ENCODE results near the gene RIN1. TPM values are rescaled to one million over a fixed set of nuclear protein-coding genes. Genes with fewer than 3 reads are reported as not detected.
A peak's percentile ranks its signal among the peaks of the same experiment; 100 is the strongest.

The RIN1 gene
- polyA plus RNA-seq, 1 of the 3 experiments (the other 2 are of a cell fraction): 16.9 TPM

DNA sequence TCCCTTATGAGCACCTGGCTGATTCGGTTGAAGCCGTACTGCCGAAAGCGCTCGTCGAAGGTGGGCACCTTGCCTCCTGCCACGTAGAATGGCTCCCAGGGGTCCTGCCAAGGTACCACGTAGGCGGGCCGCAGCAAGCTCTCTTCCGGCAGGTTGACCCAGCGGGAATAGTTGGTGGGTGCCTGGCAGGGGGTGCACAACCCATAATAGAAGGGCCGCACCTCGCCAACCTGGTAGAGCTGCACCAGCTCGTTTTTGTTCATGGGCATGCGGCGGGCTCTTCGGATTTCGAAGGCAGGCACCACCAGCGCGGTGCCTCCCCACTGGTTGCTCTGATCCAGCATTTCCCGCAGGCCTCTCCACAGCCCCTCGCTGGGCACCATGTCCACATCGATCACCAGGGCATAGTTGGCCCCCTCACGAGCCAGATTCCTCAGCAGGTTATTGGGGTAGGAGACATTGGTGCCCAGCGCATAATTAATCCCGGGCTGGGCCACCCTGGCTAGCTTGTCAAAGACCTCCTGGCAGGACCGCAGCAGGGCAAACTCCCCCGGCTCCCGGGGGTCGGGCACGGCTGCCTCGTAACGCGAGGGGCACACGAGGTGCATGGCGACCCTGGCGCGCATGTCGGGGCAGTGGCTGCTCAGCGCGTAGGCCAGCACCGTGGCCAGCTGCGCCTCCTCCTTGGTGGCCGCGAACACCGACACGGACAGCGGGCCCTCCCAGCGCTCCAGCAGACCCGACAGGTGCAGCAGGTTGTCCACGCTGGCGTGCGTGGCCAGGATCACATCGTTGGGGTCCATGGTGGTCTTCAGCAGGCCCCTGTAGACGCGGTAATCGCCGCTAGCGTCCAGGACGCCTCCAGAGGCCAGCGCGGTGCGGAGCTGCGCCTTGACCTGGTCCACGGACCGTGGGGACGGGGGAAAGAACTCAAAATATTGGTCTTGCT lies 10.5 kb upstream of the RIN1 start:
- Histone ChIP-seq H3K36me3 (replicated peaks in 1 of 2; ENCODE audit: control insufficient read depth in 1 of 2, insufficient read depth in 2 of 2, low read length in 1 of 2) (peaks cover 0 to 9% of the 10 kb centered on the region in 2 experiments), H3K27me3 (ENCODE audit: insufficient read depth) (no peaks in the 10 kb centered on the region), H3K4me2 (peak overlapping the region; percentile 96), H4K20me1 (ENCODE audit: insufficient read depth) (no peaks in the 10 kb centered on the region), H3K9ac (peak overlapping the region; percentile 83), H3K9me2 (no peaks in the 10 kb centered on the region), H3F3A (replicated peaks; ENCODE audit: insufficient read depth) (peaks cover 19% of the 10 kb centered on the region), H3K27ac (ENCODE audit: low read depth in 2 of 2, low read length in 1 of 2) (peak overlapping the region; percentile 41 to 88), H3K9me3 (no peaks in the 10 kb centered on the region), H2AFZ (ENCODE audit: low read depth) (peak overlapping the region; percentile 67; the same call in 1 of the 2 replicates), H3K4me3 (ENCODE audit: low read depth in 2 of 2, low read length in 1 of 2) (peak overlapping the region; percentile 65 to 80), H3K4me1 (ENCODE audit: control insufficient read depth in 1 of 2, insufficient read depth in 2 of 2, low read depth in 1 of 2, low read length in 1 of 2) (peaks cover 24 to 37% of the 10 kb centered on the region in 2 experiments; a peak in 3 of 4 replicates), H3K79me2 (ENCODE audit: insufficient read depth) (peaks cover 27% of the 10 kb centered on the region)
- DNase-seq: peak; percentile 55
- no peak for TF ChIP-seq SMC3 (IDR thresholded peaks at IDR 0.05; ENCODE audit: low read depth, low read length)
- TF ChIP-seq MXI1 (IDR thresholded peaks at IDR 0.05; ENCODE audit: low read depth, low read length): 0 out of 2 replicates have a peak, but pooled peaks have one; percentile 11
- TF ChIP-seq, protein P1, sequence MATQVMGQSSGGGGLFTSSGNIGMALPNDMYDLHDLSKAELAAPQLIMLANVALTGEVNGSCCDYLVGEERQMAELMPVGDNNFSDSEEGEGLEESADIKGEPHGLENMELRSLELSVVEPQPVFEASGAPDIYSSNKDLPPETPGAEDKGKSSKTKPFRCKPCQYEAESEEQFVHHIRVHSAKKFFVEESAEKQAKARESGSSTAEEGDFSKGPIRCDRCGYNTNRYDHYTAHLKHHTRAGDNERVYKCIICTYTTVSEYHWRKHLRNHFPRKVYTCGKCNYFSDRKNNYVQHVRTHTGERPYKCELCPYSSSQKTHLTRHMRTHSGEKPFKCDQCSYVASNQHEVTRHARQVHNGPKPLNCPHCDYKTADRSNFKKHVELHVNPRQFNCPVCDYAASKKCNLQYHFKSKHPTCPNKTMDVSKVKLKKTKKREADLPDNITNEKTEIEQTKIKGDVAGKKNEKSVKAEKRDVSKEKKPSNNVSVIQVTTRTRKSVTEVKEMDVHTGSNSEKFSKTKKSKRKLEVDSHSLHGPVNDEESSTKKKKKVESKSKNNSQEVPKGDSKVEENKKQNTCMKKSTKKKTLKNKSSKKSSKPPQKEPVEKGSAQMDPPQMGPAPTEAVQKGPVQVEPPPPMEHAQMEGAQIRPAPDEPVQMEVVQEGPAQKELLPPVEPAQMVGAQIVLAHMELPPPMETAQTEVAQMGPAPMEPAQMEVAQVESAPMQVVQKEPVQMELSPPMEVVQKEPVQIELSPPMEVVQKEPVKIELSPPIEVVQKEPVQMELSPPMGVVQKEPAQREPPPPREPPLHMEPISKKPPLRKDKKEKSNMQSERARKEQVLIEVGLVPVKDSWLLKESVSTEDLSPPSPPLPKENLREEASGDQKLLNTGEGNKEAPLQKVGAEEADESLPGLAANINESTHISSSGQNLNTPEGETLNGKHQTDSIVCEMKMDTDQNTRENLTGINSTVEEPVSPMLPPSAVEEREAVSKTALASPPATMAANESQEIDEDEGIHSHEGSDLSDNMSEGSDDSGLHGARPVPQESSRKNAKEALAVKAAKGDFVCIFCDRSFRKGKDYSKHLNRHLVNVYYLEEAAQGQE (IDR thresholded peaks at IDR 0.05; ENCODE audit: low read depth, low read length): 0 out of 2 replicates have a peak, but pooled peaks have one; percentile 12
- POLR2A ChIA-PET: interaction anchor here (0.6 to 3.8 kb wide), 2 partner anchors 23 to 34 kb away, joined by 3 to 19 read pairs; no protein-coding TSS in a partner anchor
- CTCF ChIA-PET: interaction anchor here (1.2 to 6.6 kb wide), 7 partner anchors 9 to 64 kb away, joined by 3 to 62 read pairs (median 16); partner anchors contain the start of gene RIN1
- WGBS (ENCODE audit: low lambda C conversion rate): 55% methylated on average over 22 of the region's 68 CpGs

DNA sequence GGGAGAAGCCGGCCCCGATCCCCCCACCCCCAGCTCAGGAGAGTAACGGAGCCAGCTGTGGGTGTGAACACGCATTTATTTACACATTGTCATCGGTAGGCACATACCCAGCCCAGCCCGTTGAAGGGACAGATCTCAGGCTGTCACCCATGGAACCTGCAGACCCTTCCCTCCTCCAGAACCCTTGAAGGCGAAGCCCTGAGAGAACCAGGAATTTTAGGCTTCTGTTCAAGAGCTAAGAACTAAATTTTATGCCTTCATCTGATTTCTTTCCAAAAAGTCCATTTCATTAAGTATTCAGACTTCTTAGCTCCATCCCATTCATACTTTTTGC lies 9.0 kb upstream of the RIN1 start:
- 0% methylated on average over 3 of the region's 7 CpGs for WGBS (ENCODE audit: low lambda C conversion rate)
- no peak for DNase-seq
- TF ChIP-seq NRF1 (IDR thresholded peaks at IDR 0.05; ENCODE audit: low read depth, low read length) (no peak), MEF2A (IDR thresholded peaks at IDR 0.05; ENCODE audit: borderline replicate concordance, low read depth) (no peak), ELF1 (IDR thresholded peaks at IDR 0.05) (no peak), FOXM1 (IDR thresholded peaks at IDR 0.05; ENCODE audit: low read depth) (no peak), JUND (IDR thresholded peaks at IDR 0.05) (no peak), RCOR1 (IDR thresholded peaks at IDR 0.05; ENCODE audit: low read length) (no peak; the same call in 1 of the 2 replicates), EP300 (IDR thresholded peaks at IDR 0.05; ENCODE audit: borderline replicate concordance in 1 of 2, low read depth in 1 of 2, low read length in 1 of 2) (no peak), TCF12 (IDR thresholded peaks at IDR 0.05) (no peak), SMC3 (IDR thresholded peaks at IDR 0.05; ENCODE audit: low read depth, low read length) (no peak), GATA2 (CRISPR knock-in tag; IDR thresholded peaks at IDR 0.05) (no peak), MXI1 (IDR thresholded peaks at IDR 0.05; ENCODE audit: low read depth, low read length) (no peak)
- TF ChIP-seq, protein P2, sequence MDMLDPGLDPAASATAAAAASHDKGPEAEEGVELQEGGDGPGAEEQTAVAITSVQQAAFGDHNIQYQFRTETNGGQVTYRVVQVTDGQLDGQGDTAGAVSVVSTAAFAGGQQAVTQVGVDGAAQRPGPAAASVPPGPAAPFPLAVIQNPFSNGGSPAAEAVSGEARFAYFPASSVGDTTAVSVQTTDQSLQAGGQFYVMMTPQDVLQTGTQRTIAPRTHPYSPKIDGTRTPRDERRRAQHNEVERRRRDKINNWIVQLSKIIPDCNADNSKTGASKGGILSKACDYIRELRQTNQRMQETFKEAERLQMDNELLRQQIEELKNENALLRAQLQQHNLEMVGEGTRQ (IDR thresholded peaks at IDR 0.05; ENCODE audit: borderline replicate concordance, low read depth, low read length): no peak
- TF ChIP-seq, protein P3, sequence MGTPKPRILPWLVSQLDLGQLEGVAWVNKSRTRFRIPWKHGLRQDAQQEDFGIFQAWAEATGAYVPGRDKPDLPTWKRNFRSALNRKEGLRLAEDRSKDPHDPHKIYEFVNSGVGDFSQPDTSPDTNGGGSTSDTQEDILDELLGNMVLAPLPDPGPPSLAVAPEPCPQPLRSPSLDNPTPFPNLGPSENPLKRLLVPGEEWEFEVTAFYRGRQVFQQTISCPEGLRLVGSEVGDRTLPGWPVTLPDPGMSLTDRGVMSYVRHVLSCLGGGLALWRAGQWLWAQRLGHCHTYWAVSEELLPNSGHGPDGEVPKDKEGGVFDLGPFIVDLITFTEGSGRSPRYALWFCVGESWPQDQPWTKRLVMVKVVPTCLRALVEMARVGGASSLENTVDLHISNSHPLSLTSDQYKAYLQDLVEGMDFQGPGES (IDR thresholded peaks at IDR 0.05; ENCODE audit: low read depth, low read length): no peak
- TF ChIP-seq, protein P1 (IDR thresholded peaks at IDR 0.05; ENCODE audit: low read depth, low read length): no peak
- Histone ChIP-seq H2AFZ (ENCODE audit: low read depth) (peak overlapping the region; percentile 94), H3K27ac (ENCODE audit: low read depth in 2 of 2, low read length in 1 of 2) (peak overlapping the region; percentile 72 to 85), H3K9me3 (no peaks in the 10 kb centered on the region), H3K4me2 (peak overlapping the region; percentile 96), H3K4me1 (ENCODE audit: control insufficient read depth in 1 of 2, insufficient read depth in 2 of 2, low read depth in 1 of 2, low read length in 1 of 2) (peaks cover 24 to 37% of the 10 kb centered on the region in 2 experiments; a peak in 3 of 4 replicates), H3K27me3 (ENCODE audit: insufficient read depth) (no peaks in the 10 kb centered on the region), H3K79me2 (ENCODE audit: insufficient read depth) (peaks cover 27% of the 10 kb centered on the region), H4K20me1 (ENCODE audit: insufficient read depth) (no peaks in the 10 kb centered on the region), H3K4me3 (ENCODE audit: low read depth in 2 of 2, low read length in 1 of 2) (peak overlapping the region; percentile 95 to 96), H3K9me2 (no peaks in the 10 kb centered on the region), H3F3A (replicated peaks; ENCODE audit: insufficient read depth) (peaks cover 14% of the 10 kb centered on the region), H3K36me3 (replicated peaks in 1 of 2; ENCODE audit: control insufficient read depth in 1 of 2, insufficient read depth in 2 of 2, low read length in 1 of 2) (peaks cover 3 to 19% of the 10 kb centered on the region in 2 experiments), H3K9ac (peak overlapping the region; percentile 91)
- ChIA-PET CTCF (interaction anchor here (2.1 to 6.6 kb wide), 6 partner anchors 11 to 63 kb away, joined by 7 to 62 read pairs (median 18); partner anchors contain the start of gene RIN1), POLR2A (interaction anchor here (3.8 kb wide), 1 partner anchor 33 kb away, joined by 19 read pairs; no protein-coding TSS in a partner anchor)

Data from SK-N-SH (cell line).